Caco-2 (cell line): ENCODE data around the gene IFNK. TPM values are rescaled to one million over a fixed set of nuclear protein-coding genes. Genes with fewer than 3 reads are reported as not detected.

Experiments
- BruUV-seq: library from RNA; stranded (reverse); fragments of 400-500 nt; replicated peaks from 2 replicates; lab custom pipeline; 2021; lab: Mats Ljungman, UMichigan
- CTCF ChIA-PET: fragments of 300-600 bp; sonication (Branson Sonifier 250); formaldehyde crosslinking; loops from one replicate; lab custom pipeline; 2022; ENCODE audit warnings: antibody characterized with exemption; lab: Charles Lee
- POLR2A ChIA-PET: fragments of 300-600 bp; sonication (Branson Sonifier 250); formaldehyde crosslinking; loops from one replicate; lab custom pipeline; 2022; ENCODE audit warnings: antibody characterized with exemption; lab: Charles Lee
- DNase-seq, 2 experiments: peaks; one replicate each; pipeline versions ENCODE4 v3.0.0 to v3.0.0-alpha.2; 2020 to 2022
- H3K27me3 ChIP-seq: replicated peaks from 2 replicates; pipeline ENCODE4 v1.6.0; 2011; ENCODE audit warnings: low read length; ENCODE audit not compliant: control insufficient read depth, insufficient read depth
- H3K36me3 ChIP-seq: 2 replicates; pipeline ENCODE4 v1.5.1; 2011; ENCODE audit warnings: low read length; ENCODE audit not compliant: control insufficient read depth, insufficient read depth
- H3K4me1 ChIP-seq: fragments of 250-450 bp; sonication (Bioruptor Pico); 2 replicates; pipeline ENCODE4 v1.5.1; 2020; ENCODE audit warnings: mild to moderate bottlenecking
- H3K4me3 ChIP-seq: 2 replicates; pipeline ENCODE4 v1.5.1; 2011; ENCODE audit warnings: low read depth, mild to moderate bottlenecking, control low read depth, low read length
- H3K9me3 ChIP-seq: fragments of 250-450 bp; sonication (Bioruptor Pico); 2 replicates; pipeline ENCODE4 v1.5.1; 2020; ENCODE audit warnings: mild to moderate bottlenecking, moderate library complexity
- H3K27ac Mint-ChIP-seq: one replicate; pipeline ENCODE4 v1.8.0; 2022; ENCODE audit warnings: mixed read lengths; ENCODE audit not compliant: unreplicated experiment
- H3K27me3 Mint-ChIP-seq: one replicate; pipeline ENCODE4 v1.8.0; 2022; ENCODE audit warnings: mixed read lengths; ENCODE audit not compliant: insufficient read depth, unreplicated experiment
- H3K36me3 Mint-ChIP-seq: one replicate; pipeline ENCODE4 v1.8.0; 2022; ENCODE audit warnings: mild to moderate bottlenecking, mixed read lengths; ENCODE audit not compliant: insufficient read depth, unreplicated experiment
- H3K4me1 Mint-ChIP-seq: one replicate; pipeline ENCODE4 v1.8.0; 2022; ENCODE audit warnings: low read depth, mixed read lengths; ENCODE audit not compliant: unreplicated experiment
- H3K4me3 Mint-ChIP-seq: one replicate; pipeline ENCODE4 v1.8.0; 2022; ENCODE audit warnings: mild to moderate bottlenecking, moderate library complexity, mixed read lengths; ENCODE audit not compliant: unreplicated experiment
- H3K9me3 Mint-ChIP-seq: one replicate; pipeline ENCODE4 v1.8.0; 2022; ENCODE audit warnings: mixed read lengths; ENCODE audit not compliant: unreplicated experiment
- CTCF ChIP-seq, 2 experiments: fragments of 200-600 bp in 1 of 2; IDR thresholded peaks; 1 replicate in 1 of 2; 2 replicates in 1 of 2; pipeline versions ENCODE4 v1.5.1 to v1.8.0; 2011 to 2022; ENCODE audit warnings: antibody characterized with exemption in 1 of 2, control low read depth in 1 of 2, inconsistent platforms in 1 of 2, low read depth in 1 of 2, low read length in 1 of 2, mild to moderate bottlenecking in 1 of 2, moderate library complexity in 1 of 2; ENCODE audit not compliant: insufficient read depth in 1 of 2, severe bottlenecking in 1 of 2, unreplicated experiment in 1 of 2
- intact Hi-C: fragments of 100-400 bp; cut with micrococcal nuclease; formaldehyde crosslinking; loops from one replicate; pipeline ENCODE4 v1.10.0; 2022; ENCODE audit not compliant: unreplicated experiment
- total RNA-seq: library from RNA; stranded (reverse); gene quantifications from 2 replicates; pipeline ENCODE4 v1.2.3, GENCODE V29; 2022

Gene IFNK
- total RNA-seq, 1 experiment from 2014 or later = not detected

- H3K4me1 Mint-ChIP-seq = peaks cover 14% of the 10 kb centered on the region
- Histone ChIP-seq H3K36me3 (no peaks in the 10 kb centered on the region), H3K4me3 (no peak overlapping the region), H3K4me1 (0 out of 2 replicates have a peak, but pooled peaks cover 5% of the 10 kb centered on the region), H3K9me3 (no peaks in the 10 kb centered on the region), H3K27me3 (no peaks in the 10 kb centered on the region)
- H3K9me3 Mint-ChIP-seq = no peaks in the 10 kb centered on the region
- ChIA-PET CTCF (no interaction called here), POLR2A (no interaction called here)
- no peak for TF ChIP-seq CTCF (IDR thresholded peaks at IDR 0.05; ENCODE audit: insufficient read depth in 1 of 2, low read depth in 1 of 2, low read length in 1 of 2, severe bottlenecking in 1 of 2, unreplicated experiment in 1 of 2)
- no peak overlapping the region for H3K4me3 Mint-ChIP-seq
- intact Hi-C loops = loop anchor here (5.0 kb wide), 2 partner anchors 39 to 61 kb away; partner anchors contain the start of gene MOB3B
- H3K36me3 Mint-ChIP-seq = peaks cover 5% of the 10 kb centered on the region
- H3K27me3 Mint-ChIP-seq = no peaks in the 10 kb centered on the region
- BruUV-seq = no TSS peak
- H3K27ac Mint-ChIP-seq = no peak overlapping the region
- peak; percentile 32 to 35 for DNase-seq
Measured at GRCh38 chr9:27487927-27488326, 36.2 kb upstream of the IFNK start.

GRCh38 chr9:27489087-27489876 lies 34.8 kb upstream of the IFNK start:
- H3K36me3 Mint-ChIP-seq = peaks cover 5% of the 10 kb centered on the region
- DNase-seq = no peak
- POLR2A ChIA-PET = no interaction called here
- peaks cover 14% of the 10 kb centered on the region for H3K4me1 Mint-ChIP-seq
- BruUV-seq = no TSS peak
- no peak overlapping the region for H3K4me3 ChIP-seq
- TF ChIP-seq CTCF (IDR thresholded peaks at IDR 0.05; ENCODE audit: insufficient read depth in 1 of 2, low read depth in 1 of 2, low read length in 1 of 2, severe bottlenecking in 1 of 2, unreplicated experiment in 1 of 2) = no peak
- H3K36me3 ChIP-seq = no peaks in the 10 kb centered on the region
- no peaks in the 10 kb centered on the region for H3K9me3 Mint-ChIP-seq
- H3K27me3 ChIP-seq = no peaks in the 10 kb centered on the region
- intact Hi-C loops = loop anchor here (5.0 kb wide), 2 partner anchors 38 to 62 kb away; partner anchors contain the start of gene MOB3B
- H3K9me3 ChIP-seq = no peaks in the 10 kb centered on the region
- no peak overlapping the region for H3K4me3 Mint-ChIP-seq
- CTCF ChIA-PET = interaction anchor here (0.6 to 0.8 kb wide), 3 partner anchors 19 to 156 kb away, joined by 3 to 4 read pairs (median 4); no protein-coding TSS in a partner anchor
- H3K4me1 ChIP-seq = 0 out of 2 replicates have a peak, but pooled peaks cover 5% of the 10 kb centered on the region
- no peaks in the 10 kb centered on the region for H3K27me3 Mint-ChIP-seq
- H3K27ac Mint-ChIP-seq = no peak overlapping the region

GRCh38 chr9:27491154-27491553 lies 32.9 kb upstream of the IFNK start:
- Mint-ChIP-seq H3K9me3 (no peaks in the 10 kb centered on the region), H3K27ac (no peak overlapping the region), H3K36me3 (peaks cover 5% of the 10 kb centered on the region), H3K4me3 (no peak overlapping the region), H3K27me3 (no peaks in the 10 kb centered on the region), H3K4me1 (peaks cover 7% of the 10 kb centered on the region)
- intact Hi-C loops = no loop called here
- ChIA-PET POLR2A (no interaction called here), CTCF (no interaction called here)
- Histone ChIP-seq H3K9me3 (no peaks in the 10 kb centered on the region), H3K4me3 (no peak overlapping the region), H3K4me1 (0 out of 2 replicates have a peak, but pooled peaks cover 5% of the 10 kb centered on the region), H3K36me3 (no peaks in the 10 kb centered on the region), H3K27me3 (no peaks in the 10 kb centered on the region)
- DNase-seq = no peak
- BruUV-seq = no TSS peak
- no peak for TF ChIP-seq CTCF (IDR thresholded peaks at IDR 0.05; ENCODE audit: insufficient read depth in 1 of 2, low read depth in 1 of 2, low read length in 1 of 2, severe bottlenecking in 1 of 2, unreplicated experiment in 1 of 2)
